Naive thymus-derived CD8-positive, alpha-beta T cell (primary cell): ENCODE results near the gene SLC48A1. TPM values are rescaled to one million over a fixed set of nuclear protein-coding genes. Genes with fewer than 3 reads are reported as not detected.
"Not testable (repeated sequence)": the region's sequence is repeated elsewhere in the genome, so short reads cannot be mapped to it uniquely, and the experiment has no call there.

Experiments
- ATAC-seq, 2 donors: fragments of 150-1000 bp; cut with Tn5 transposase in 1 of 2; sonication (Bioruptor Pico), chemical (Tn5 transposase) in 1 of 2; 1 replicate in 1 of 2; 2 replicates in 1 of 2; pipeline ENCODE4 v1.10.0; 2021; ENCODE audit warnings: mild to moderate bottlenecking in 2 of 2, moderate library complexity in 2 of 2
- POLR2A ChIA-PET: fragments of 350-600 bp; sonication (Branson Sonifier 250); formaldehyde crosslinking; loops from one replicate; lab custom pipeline; 2021; ENCODE audit warnings: antibody characterized with exemption; lab: Charles Lee
- DNase-seq, 10 donors: peaks; one replicate each; pipeline versions ENCODE4 v3.0.0 to v3.0.0-alpha.2; 2020 to 2022
- H3K27ac Mint-ChIP-seq, 10 donors: one replicate each; pipeline ENCODE4 v1.8.0; 2020 to 2022; ENCODE audit warnings: mild to moderate bottlenecking in 10 of 10, mixed read lengths in 10 of 10, moderate library complexity in 4 of 10, inconsistent platforms in 1 of 10
- H3K27me3 Mint-ChIP-seq, 5 donors: one replicate each; pipeline ENCODE4 v1.8.0; 2021 to 2022; ENCODE audit warnings: mixed read lengths in 5 of 5
- H3K36me3 Mint-ChIP-seq, 3 donors: one replicate each; pipeline ENCODE4 v1.8.0; 2020 to 2022; ENCODE audit warnings: mixed read lengths in 3 of 3, mild to moderate bottlenecking in 2 of 3, inconsistent platforms in 1 of 3
- H3K4me1 Mint-ChIP-seq, 4 donors: one replicate each; pipeline ENCODE4 v1.8.0; 2021 to 2022; ENCODE audit warnings: mixed read lengths in 4 of 4
- H3K4me3 Mint-ChIP-seq, 10 donors: one replicate each; pipeline ENCODE4 v1.8.0; 2020 to 2022; ENCODE audit warnings: mild to moderate bottlenecking in 10 of 10, mixed read lengths in 10 of 10, moderate library complexity in 6 of 10, inconsistent platforms in 1 of 10
- H3K9me3 Mint-ChIP-seq, 9 donors: one replicate each; pipeline ENCODE4 v1.8.0; 2020 to 2022; ENCODE audit warnings: mixed read lengths in 9 of 9, mild to moderate bottlenecking in 3 of 9, inconsistent platforms in 1 of 9, moderate library complexity in 1 of 9
- polyA plus RNA-seq, 3 donors: library from polyadenylated mRNA; unstranded; fragments of 300-500 nt; fragmentation: Illumina TruSeq; gene quantifications; one replicate each; pipeline ENCODE4 v1.2.3, GENCODE V29; 2021
- total RNA-seq, 8 experiments: library from RNA in 2 of 8; stranded (reverse) in 2 of 8; gene quantifications; one replicate each; pipeline ENCODE4 v1.2.3 and lab custom pipeline; 2021 to 2026

Gene SLC48A1
- total and polyA plus RNA-seq, 5 experiments from 2014 or later = 9.4 to 12.8 (median 11.5) TPM

DNA sequence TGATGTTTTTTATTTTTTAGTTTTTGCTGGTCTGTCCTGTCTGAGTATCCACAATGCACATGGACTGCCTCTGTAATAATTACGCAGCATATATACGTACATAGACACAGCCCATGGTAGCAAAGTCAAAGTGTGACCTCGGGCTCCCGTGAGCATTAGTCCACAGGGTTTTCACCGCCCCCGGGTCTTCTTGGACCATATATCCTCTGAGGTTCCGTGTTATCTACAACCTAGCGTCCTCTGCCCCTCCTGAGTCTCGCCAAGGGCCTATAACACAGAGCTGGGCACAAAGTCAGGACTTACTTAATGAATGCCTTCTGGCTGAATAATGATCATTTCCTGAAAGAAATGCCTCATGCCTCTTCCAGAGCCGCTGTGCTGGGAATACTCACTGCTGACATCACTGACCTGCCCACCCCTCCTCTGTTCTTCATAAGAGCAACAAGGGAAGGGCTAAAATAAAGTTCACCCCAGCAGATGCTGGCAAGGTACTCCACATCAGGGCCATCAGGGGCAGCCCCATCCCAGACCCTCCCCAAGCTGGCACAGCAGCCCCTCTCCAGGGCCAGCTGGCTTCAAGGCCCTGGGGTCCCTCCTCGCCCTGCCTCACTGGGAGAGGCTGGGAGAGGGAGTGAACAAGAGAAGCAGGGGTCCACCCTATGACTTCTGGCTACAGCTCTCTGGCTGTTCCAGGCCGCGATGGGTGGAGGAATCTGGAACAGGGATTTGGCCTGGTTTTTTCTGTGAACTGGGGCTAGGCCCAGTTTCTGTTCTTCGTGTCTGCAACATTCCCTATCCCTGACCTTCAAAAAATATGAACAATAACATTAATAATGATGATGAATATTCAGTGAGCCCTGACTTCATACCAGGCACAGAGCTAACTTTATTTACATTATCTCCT is 38.8 kb downstream of the SLC48A1 start:
- peak overlapping the region; percentile 81 to 99 (median 88) for H3K4me3 Mint-ChIP-seq
- POLR2A ChIA-PET = interaction anchor here (0.5 to 22.6 kb wide), 15 partner anchors 7 to 392 kb away, joined by 3 to 514 read pairs (median 8); partner anchors contain the start of genes ASB8, HDAC7 and RPAP3
- DNase-seq = no peak
- no peak for ATAC-seq
- peak overlapping the region; percentile 94 to 99 (median 98) for H3K27ac Mint-ChIP-seq
- no peaks in the 10 kb centered on the region for H3K9me3 Mint-ChIP-seq
- peaks cover 0 to 2% (median 0%) of the 10 kb centered on the region in 3 donors for H3K36me3 Mint-ChIP-seq
- no peaks in the 10 kb centered on the region for H3K27me3 Mint-ChIP-seq
- peaks cover 56 to 97% (median 94%) of the 10 kb centered on the region in 4 donors for H3K4me1 Mint-ChIP-seq

DNA sequence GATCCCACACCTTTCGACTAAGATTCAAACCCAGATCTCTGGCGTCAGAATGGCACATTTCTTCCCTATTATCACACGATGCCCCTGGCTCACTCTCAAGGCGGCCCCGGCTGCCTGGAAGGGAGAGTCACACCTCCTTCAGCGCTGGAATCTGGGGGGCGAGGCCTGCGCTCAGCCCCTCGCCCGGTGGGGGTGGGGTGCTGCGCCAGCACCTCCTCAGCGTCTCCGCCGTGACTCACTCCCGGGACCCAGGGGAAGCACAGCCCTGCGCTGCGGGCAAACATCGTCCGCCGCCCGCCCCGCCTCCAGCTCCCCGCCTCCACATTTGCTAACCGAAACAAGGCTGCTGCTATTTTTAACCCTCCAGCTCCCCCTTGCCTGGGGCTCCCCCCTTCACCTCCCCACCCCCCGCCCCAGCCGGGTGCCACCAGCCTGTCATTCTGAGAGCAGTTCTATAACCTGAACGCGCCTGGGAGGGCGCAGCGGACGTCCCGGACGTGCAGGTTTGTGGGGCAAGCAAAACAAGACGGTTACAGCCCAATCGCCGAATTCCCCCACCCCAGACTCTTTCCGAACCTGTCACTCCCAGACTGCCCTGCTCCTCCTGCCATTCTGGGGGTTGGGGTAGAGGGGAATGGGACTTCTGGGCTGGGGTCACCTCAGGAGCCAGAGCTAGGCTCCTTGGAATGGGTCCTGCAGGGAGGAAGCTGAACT is 39.9 kb downstream of the SLC48A1 start:
- H3K27ac Mint-ChIP-seq = peak overlapping the region; percentile 92 to 99 (median 98)
- ATAC-seq (peak; percentile 64 to 77), DNase-seq (peak; percentile 68 to 96 (median 88))
- peaks cover 55 to 97% (median 94%) of the 10 kb centered on the region in 4 donors for H3K4me1 Mint-ChIP-seq
- H3K27me3 Mint-ChIP-seq = no peaks in the 10 kb centered on the region
- H3K36me3 Mint-ChIP-seq = peaks cover 0 to 6% (median 3%) of the 10 kb centered on the region in 3 donors
- H3K9me3 Mint-ChIP-seq = no peaks in the 10 kb centered on the region
- POLR2A ChIA-PET = interaction anchor here (0.5 to 22.6 kb wide), 17 partner anchors 7 to 1039 kb away, joined by 3 to 514 read pairs (median 8); partner anchors contain the start of genes ASB8, HDAC7 and RPAP3
- peak overlapping the region; percentile 81 to 99 (median 88) for H3K4me3 Mint-ChIP-seq

DNA sequence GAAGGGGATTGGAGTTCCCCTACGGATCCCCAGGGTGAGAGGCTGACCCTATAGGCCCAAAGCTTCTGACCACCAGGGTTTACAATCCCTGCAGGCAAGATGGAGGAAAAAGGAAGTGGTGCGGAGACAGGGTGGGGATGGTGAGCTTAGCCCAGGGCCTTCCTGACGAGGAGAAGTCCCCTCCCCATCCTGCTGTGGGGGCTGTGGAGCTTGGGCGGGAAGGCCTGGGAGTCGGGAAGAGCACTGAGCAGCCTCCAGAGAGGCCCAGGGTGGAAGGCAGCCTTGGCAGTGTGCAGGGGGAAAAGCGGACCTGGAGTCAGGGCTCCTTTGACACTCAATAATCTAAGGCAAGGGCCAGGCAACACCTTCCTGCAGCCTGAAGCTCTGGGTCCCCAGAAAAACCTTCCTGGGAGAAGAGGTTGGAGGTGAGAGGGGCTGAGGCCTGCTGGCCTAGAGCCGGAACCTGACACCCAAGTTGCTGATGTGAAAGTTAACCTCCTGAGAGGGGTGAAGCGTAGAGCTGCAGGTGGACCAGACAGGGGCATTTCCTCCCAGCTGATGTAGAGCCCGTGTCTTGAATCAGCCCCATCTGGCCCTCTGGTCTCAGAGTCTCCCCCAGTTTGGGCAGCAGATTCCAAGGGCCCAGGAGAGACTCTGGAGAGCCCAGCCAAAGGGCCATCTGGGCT is 40.6 kb downstream of the SLC48A1 start:
- Mint-ChIP-seq H3K4me1 (peaks cover 56 to 97% (median 93%) of the 10 kb centered on the region in 4 donors), H3K27me3 (no peaks in the 10 kb centered on the region), H3K9me3 (no peaks in the 10 kb centered on the region), H3K36me3 (peaks cover 0 to 6% (median 3%) of the 10 kb centered on the region in 3 donors), H3K4me3 (peak overlapping the region; percentile 81 to 99 (median 88)), H3K27ac (peak overlapping the region; percentile 92 to 99 (median 98))
- ATAC-seq (no peak), DNase-seq (no peak)
- POLR2A ChIA-PET = interaction anchor here (0.6 to 22.6 kb wide), 13 partner anchors 6 to 618 kb away, joined by 3 to 514 read pairs (median 10); partner anchors contain the start of genes HDAC7 and RPAP3

GRCh38 chr12:47814539-47815170 is 41.6 kb downstream of the SLC48A1 start:
- H3K9me3 Mint-ChIP-seq = no peaks in the 10 kb centered on the region
- POLR2A ChIA-PET = interaction anchor here (0.8 to 22.6 kb wide), 7 partner anchors 5 to 35 kb away, joined by 3 to 514 read pairs (median 18); partner anchors contain the start of gene HDAC7
- peak overlapping the region; percentile 85 to 99 (median 96) for H3K27ac Mint-ChIP-seq
- no peak for ATAC-seq
- peaks cover 50 to 90% (median 86%) of the 10 kb centered on the region in 4 donors for H3K4me1 Mint-ChIP-seq
- H3K4me3 Mint-ChIP-seq = peak overlapping the region; percentile 61 to 99 (median 88)
- no peak for DNase-seq
- no peaks in the 10 kb centered on the region for H3K27me3 Mint-ChIP-seq
- H3K36me3 Mint-ChIP-seq = peaks cover 0 to 6% (median 3%) of the 10 kb centered on the region in 3 donors

GRCh38 chr12:47815447-47815846 is 42.4 kb downstream of the SLC48A1 start:
- H3K27ac Mint-ChIP-seq = peak overlapping the region; percentile 85 to 99 (median 96)
- peak overlapping the region; percentile 41 to 99 (median 88) for H3K4me3 Mint-ChIP-seq
- ATAC-seq, DNase-seq, H3K36me3 Mint-ChIP-seq, H3K9me3 Mint-ChIP-seq, H3K27me3 Mint-ChIP-seq: not testable (repeated sequence)
- POLR2A ChIA-PET = interaction anchor here (0.7 to 22.6 kb wide), 3 partner anchors 16 to 389 kb away, joined by 3 to 514 read pairs (median 18); no protein-coding TSS in a partner anchor
- H3K4me1 Mint-ChIP-seq = peaks cover 50 to 90% (median 82%) of the 10 kb centered on the region in 4 donors

- H3K4me1 Mint-ChIP-seq = peaks cover 50 to 90% (median 81%) of the 10 kb centered on the region in 4 donors
- H3K27me3 Mint-ChIP-seq = no peaks in the 10 kb centered on the region
- ATAC-seq = no peak
- H3K36me3 Mint-ChIP-seq = peaks cover 0 to 6% (median 1%) of the 10 kb centered on the region in 3 donors
- DNase-seq = no peak
- H3K4me3 Mint-ChIP-seq = peak overlapping the region; percentile 87 to 99 (median 95)
- H3K27ac Mint-ChIP-seq = peak overlapping the region; percentile 93 to 99 (median 96)
- POLR2A ChIA-PET = interaction anchor here (0.6 to 22.6 kb wide), 12 partner anchors 6 to 1112 kb away, joined by 3 to 514 read pairs (median 4); no protein-coding TSS in a partner anchor
- H3K9me3 Mint-ChIP-seq = no peaks in the 10 kb centered on the region
These were observed 43.6 kb downstream of the SLC48A1 start for GRCh38 chr12:47816403-47817271.

DNA sequence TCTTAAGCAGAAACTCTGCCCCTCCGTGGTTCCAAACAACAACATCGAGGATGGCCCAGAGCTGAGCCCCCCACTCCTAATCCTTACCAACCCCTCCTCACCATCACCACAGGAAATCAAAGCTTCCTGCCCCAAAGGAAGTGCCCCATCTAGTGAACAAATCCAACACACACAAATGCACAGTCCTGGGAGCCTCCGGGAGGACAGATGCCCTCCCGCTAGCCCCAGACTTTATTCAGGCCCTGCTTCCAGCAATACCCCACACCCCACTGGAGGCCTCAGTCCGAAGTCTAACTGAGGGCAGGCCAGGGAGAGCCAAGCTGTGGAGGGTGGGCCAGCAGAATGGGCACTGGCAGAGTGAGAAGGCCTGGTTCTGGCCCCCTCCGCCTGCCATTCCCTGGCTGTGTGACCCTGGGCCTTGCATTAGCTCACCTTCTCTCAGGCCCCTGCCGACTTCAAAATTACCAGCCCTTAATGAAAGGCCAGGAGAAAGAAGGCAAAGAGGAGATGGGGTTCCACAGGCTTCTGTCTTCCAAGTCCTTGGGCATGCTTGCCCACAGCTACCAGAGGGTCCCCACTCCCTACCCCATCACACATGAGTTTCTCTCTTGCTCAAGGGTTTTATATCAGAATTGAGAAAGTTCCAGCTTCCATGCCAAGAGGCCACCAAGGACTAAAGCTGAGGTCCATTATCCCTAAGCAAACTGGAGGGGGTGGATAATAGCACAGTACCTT is 44.4 kb downstream of the SLC48A1 start:
- Mint-ChIP-seq H3K4me1 (peaks cover 54 to 90% (median 81%) of the 10 kb centered on the region in 4 donors), H3K4me3 (peak overlapping the region; percentile 87 to 99 (median 95)), H3K27me3 (no peaks in the 10 kb centered on the region), H3K27ac (peak overlapping the region; percentile 87 to 99 (median 94)), H3K9me3 (no peaks in the 10 kb centered on the region), H3K36me3 (peaks cover 0 to 6% (median 1%) of the 10 kb centered on the region in 3 donors)
- ATAC-seq (no peak), DNase-seq (no peak)
- POLR2A ChIA-PET = interaction anchor here (0.6 to 22.6 kb wide), 14 partner anchors 7 to 1111 kb away, joined by 3 to 514 read pairs (median 4); no protein-coding TSS in a partner anchor

DNA sequence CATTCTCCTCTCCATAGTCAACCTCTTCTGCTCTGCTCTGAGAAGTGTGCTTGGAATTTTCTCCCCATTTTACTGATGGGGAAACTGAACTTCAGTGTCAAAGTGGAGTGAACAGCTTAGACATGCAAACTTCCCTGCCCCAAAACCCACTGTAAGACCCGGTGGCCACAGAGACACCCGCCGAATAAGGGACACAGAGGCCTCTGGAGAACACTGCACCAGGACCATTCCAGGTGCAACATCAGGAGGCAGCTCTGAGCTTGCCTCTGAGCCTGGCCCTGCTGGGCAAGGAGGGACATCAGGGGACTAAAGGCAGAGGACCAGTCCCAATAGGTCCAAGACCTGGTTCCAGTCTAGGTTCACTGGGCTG is 45.0 kb downstream of the SLC48A1 start:
- Mint-ChIP-seq H3K36me3 (peaks cover 0 to 6% (median 1%) of the 10 kb centered on the region in 3 donors), H3K4me1 (peaks cover 56 to 90% (median 82%) of the 10 kb centered on the region in 4 donors), H3K4me3 (peak overlapping the region; percentile 87 to 99 (median 95)), H3K27me3 (no peaks in the 10 kb centered on the region), H3K27ac (peak overlapping the region; percentile 87 to 99 (median 94)), H3K9me3 (no peaks in the 10 kb centered on the region)
- ATAC-seq (no peak), DNase-seq (no peak)
- POLR2A ChIA-PET = interaction anchor here (1.0 to 22.6 kb wide), 12 partner anchors 7 to 61 kb away, joined by 3 to 514 read pairs (median 5); no protein-coding TSS in a partner anchor

DNA sequence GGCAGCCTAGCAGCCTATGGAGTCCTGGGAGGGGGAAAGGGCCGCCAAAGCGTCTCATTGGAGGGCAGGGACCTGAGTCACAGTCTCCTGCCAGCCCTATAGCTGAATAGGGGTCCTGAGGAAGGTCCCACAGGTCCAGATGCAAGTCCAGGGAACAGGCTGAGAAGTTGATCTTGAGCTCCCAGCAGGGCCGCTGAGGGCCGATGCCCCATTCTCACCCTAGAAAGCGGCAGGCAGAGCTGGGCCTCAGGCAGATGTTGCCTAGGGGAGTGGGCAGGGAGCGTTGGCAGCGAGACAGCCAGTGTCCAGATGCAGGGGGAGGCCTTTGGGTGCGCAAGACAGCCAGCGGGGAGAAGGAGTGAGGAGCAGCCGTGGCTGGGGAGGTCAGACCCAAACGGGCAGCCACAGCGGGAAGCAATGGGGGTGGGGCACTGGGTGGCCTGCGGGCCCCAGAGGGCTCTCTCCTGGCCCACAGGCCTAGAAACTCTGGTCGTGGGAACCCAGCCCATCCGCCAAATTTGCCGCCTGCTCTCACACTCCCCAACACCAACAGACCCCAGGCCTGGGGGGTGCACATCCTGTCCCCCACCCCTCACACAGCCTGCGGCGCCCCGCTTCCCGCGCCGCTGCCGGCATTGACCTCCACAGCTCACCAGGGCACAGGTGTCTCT is 45.6 kb downstream of the SLC48A1 start:
- peaks cover 0 to 6% (median 1%) of the 10 kb centered on the region in 3 donors for H3K36me3 Mint-ChIP-seq
- H3K4me1 Mint-ChIP-seq = peaks cover 56 to 90% (median 82%) of the 10 kb centered on the region in 4 donors
- H3K4me3 Mint-ChIP-seq = peak overlapping the region; percentile 87 to 99 (median 95)
- POLR2A ChIA-PET = interaction anchor here (1.0 to 22.6 kb wide), 12 partner anchors 8 to 112 kb away, joined by 3 to 514 read pairs (median 6); partner anchors contain the start of gene RPAP3
- peak in 3 of 10 donors; percentile 53 to 73 (median 55) for DNase-seq
- peak overlapping the region; percentile 87 to 99 (median 94) for H3K27ac Mint-ChIP-seq
- peak; percentile 14 to 21 for ATAC-seq
- H3K27me3 Mint-ChIP-seq = no peaks in the 10 kb centered on the region
- no peaks in the 10 kb centered on the region for H3K9me3 Mint-ChIP-seq
